Measurements from ENCODE around the gene CUL4A.

- no peak for TF ChIP-seq SNAI2 (CRISPR knock-in tag; IDR thresholded peaks at IDR 0.05)
- TF ChIP-seq ZFP3 (CRISPR knock-in tag; IDR thresholded peaks at IDR 0.05), result no peak
- TF ChIP-seq CSRNP3 (CRISPR knock-in tag; IDR thresholded peaks at IDR 0.05), result no peak
- no peak for TF ChIP-seq OSR1 (CRISPR knock-in tag; IDR thresholded peaks at IDR 0.05)
- TF ChIP-seq, protein P1, sequence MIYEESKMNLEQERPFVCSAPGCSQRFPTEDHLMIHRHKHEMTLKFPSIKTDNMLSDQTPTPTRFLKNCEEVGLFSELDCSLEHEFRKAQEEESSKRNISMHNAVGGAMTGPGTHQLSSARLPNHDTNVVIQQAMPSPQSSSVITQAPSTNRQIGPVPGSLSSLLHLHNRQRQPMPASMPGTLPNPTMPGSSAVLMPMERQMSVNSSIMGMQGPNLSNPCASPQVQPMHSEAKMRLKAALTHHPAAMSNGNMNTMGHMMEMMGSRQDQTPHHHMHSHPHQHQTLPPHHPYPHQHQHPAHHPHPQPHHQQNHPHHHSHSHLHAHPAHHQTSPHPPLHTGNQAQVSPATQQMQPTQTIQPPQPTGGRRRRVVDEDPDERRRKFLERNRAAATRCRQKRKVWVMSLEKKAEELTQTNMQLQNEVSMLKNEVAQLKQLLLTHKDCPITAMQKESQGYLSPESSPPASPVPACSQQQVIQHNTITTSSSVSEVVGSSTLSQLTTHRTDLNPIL (CRISPR knock-in tag; IDR thresholded peaks at IDR 0.05; ENCODE audit: low read depth), result no peak
- TF ChIP-seq POU6F1 (CRISPR knock-in tag; IDR thresholded peaks at IDR 0.05; ENCODE audit: borderline replicate concordance, low read depth), result no peak
- TF ChIP-seq ZFP30 (CRISPR knock-in tag; IDR thresholded peaks at IDR 0.05), result no peak
- TF ChIP-seq RARB (CRISPR knock-in tag; IDR thresholded peaks at IDR 0.05), result no peak
- TF ChIP-seq PPARA (CRISPR knock-in tag; IDR thresholded peaks at IDR 0.05; ENCODE audit: borderline replicate concordance), result no peak
- TF ChIP-seq GLIS3 (CRISPR knock-in tag; IDR thresholded peaks at IDR 0.05), result no peak
- TF ChIP-seq ZNF565 (CRISPR knock-in tag; conservative IDR thresholded peaks at IDR 0.05; ENCODE audit: low read depth), result no peak
- TF ChIP-seq PATZ1 (CRISPR knock-in tag; IDR thresholded peaks at IDR 0.05; ENCODE audit: borderline replicate concordance), result no peak
- TF ChIP-seq, protein P2, sequence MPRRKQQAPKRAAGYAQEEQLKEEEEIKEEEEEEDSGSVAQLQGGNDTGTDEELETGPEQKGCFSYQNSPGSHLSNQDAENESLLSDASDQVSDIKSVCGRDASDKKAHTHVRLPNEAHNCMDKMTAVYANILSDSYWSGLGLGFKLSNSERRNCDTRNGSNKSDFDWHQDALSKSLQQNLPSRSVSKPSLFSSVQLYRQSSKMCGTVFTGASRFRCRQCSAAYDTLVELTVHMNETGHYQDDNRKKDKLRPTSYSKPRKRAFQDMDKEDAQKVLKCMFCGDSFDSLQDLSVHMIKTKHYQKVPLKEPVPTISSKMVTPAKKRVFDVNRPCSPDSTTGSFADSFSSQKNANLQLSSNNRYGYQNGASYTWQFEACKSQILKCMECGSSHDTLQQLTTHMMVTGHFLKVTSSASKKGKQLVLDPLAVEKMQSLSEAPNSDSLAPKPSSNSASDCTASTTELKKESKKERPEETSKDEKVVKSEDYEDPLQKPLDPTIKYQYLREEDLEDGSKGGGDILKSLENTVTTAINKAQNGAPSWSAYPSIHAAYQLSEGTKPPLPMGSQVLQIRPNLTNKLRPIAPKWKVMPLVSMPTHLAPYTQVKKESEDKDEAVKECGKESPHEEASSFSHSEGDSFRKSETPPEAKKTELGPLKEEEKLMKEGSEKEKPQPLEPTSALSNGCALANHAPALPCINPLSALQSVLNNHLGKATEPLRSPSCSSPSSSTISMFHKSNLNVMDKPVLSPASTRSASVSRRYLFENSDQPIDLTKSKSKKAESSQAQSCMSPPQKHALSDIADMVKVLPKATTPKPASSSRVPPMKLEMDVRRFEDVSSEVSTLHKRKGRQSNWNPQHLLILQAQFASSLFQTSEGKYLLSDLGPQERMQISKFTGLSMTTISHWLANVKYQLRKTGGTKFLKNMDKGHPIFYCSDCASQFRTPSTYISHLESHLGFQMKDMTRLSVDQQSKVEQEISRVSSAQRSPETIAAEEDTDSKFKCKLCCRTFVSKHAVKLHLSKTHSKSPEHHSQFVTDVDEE (CRISPR knock-in tag; IDR thresholded peaks at IDR 0.05), result no peak
Measured at GRCh38 chr13:113273321-113273720, 63.9 kb downstream of the CUL4A start.

Measured in SK-N-SH treated with all-trans-retinoic acid at 6 μM for 48 hours (cell line).